IPS DF 4.7 (cell line): Measurements from ENCODE around the gene C3orf20.
"Not testable (repeated sequence)": the region's sequence is repeated elsewhere in the genome, so short reads cannot be mapped to it uniquely, and the experiment has no call there.

Experiments
- DNase-seq: peaks from one replicate; pipeline ENCODE4 v3.0.0-alpha.2; 2013; ENCODE audit warnings: low spot score; ENCODE audit errors: extremely low read depth

C3orf20 gene

DNA sequence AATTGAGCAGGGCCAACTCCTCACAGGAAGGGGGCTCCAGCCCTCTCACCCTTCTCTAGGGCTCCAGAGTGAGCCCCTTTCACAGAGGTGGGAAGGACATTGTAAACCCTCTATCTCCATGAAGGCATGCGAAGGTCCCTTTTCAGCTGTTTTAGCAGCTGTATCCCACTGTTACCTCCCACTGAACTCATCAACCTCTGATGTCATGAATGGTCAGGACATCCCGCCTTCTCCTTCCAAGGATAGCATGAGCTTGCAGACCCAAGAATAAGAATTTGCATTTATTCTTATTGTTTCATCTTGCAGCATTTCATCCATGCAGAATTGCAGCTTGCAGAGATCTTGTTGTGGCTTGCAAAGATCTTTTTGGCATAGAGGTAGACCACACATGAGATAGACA lies 119.5 kb downstream of the C3orf20 start:
- DNase-seq, result no peak

DNA sequence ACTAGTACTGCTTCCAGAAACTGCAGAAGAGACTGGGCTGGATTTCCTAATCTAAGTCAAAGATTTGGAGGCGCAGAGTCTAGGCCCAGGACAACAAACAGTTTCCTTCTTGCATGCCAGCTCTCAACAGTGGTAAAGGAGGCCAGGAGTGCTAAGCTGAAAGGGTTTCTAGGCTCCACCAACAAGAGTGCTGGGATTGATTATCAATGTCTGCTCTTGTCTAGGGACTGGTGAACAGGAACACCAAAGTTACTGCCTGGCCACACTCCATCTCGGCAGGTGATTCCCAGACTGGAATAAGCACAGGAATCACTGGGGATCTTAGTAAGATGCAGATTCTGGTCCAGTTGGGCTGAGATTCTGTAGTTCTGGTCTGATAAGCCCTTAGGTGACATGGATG lies 121.1 kb downstream of the C3orf20 start:
- DNase-seq, result no peak

DNA sequence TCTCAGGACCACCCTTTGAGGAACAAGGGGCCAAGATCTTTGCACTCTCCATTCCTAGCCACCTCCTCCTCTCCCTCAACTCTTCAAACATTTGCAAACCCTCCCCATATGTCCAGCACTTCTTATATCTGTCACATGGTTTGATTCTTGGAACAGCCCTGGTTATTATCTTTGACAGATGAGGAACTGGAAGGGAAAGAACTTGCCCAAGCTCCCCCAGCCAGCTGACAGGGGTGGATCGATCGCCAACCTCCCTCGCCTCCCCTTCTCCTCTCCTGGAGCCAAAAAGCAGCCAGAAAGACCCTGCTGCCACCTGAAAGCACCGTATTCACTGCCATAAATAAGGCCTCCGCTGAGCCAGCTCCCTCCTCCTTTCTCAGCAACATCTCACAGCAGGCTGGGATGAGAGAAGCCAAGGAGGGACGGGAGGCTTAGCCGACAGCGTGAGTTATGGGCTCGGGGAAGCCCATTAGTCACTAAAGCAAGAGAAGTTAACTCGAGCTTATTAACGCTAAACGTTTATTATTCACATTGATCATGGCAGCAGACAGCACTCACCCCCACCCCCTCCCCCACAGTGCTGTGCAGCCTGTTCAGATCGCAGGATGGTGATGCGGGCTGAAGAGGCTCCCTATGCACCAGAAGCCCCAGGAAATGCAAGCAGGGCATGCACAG lies 121.6 kb downstream of the C3orf20 start:
- DNase-seq, result no peak

DNA sequence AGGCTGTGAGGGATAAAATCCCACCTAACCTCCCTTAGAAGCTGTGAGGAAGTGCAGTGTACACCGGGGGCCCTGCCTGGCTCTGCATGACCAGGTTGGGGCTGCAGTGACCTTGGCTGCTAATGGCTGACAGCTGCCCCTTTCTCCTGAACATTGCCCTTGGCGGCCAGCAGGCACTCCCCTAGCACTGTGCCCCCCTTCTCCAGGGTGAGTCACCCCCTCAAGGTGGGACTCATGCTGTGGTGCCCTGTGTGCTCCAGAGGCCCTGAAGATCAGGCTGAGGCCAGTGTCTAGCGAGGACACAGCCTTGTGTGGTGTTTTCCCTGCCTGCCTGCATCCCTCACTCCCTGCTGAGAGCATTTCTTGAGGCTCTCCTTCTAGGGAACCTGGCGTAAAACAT lies 122.8 kb downstream of the C3orf20 start:
- DNase-seq, result no peak

DNA sequence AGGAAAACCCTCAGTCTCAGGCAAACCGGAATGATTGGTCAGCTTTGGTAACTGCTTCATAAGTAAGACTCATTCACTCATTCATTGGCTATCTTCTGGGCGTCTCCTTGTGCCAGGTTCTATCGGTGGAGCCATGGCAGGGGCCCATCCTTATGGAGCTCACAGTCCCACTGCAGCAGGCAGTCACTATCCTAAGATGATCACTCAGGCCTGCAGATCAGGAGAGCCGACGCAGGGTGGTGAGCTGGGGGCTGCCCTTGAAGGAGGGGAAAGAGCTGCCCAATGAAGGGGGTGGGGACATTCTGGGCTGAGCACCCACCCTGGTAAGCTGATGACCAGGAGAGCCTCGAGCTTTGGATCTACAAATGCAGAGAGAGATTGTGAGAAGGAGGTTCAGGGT lies 123.3 kb downstream of the C3orf20 start:
- no peak for DNase-seq

DNA sequence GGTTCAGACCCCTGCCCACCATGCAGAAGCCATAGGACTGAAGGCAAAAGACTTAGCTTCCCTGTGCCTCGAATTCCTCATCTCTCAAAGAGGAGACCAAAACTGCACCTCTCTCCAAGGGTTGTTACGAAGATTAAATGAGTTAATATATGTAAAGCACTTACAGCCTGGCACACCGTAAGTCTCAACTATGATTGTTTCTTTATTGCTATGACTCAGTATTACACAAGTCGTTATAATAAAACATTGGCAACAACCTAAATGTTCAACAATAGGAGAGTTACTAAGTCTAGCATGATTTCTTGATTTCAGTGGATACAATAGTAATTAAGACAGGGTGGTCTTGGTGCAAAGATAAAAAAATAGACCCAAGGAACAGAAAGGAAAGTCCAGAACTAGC lies 124.2 kb downstream of the C3orf20 start:
- no peak for DNase-seq

DNA sequence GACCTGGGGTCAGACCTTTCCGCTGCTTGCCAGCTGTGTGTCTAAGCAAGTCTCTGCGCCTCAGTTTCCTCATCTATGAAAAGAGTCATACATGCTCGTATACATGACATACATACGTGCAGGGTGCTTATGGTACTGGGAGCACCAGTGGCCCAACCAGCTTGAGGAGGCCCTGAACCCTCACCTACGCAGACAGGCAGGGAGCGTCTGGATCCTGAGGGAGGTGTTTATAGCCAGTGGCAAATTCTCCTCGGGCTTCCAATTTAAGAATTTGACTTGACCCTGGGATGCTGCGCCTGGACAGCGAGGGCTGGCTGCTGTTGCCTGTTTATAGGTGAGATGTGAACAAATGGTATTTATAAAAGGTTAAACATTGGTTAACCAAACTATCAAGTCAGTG lies 126.1 kb downstream of the C3orf20 start:
- no peak for DNase-seq

DNA sequence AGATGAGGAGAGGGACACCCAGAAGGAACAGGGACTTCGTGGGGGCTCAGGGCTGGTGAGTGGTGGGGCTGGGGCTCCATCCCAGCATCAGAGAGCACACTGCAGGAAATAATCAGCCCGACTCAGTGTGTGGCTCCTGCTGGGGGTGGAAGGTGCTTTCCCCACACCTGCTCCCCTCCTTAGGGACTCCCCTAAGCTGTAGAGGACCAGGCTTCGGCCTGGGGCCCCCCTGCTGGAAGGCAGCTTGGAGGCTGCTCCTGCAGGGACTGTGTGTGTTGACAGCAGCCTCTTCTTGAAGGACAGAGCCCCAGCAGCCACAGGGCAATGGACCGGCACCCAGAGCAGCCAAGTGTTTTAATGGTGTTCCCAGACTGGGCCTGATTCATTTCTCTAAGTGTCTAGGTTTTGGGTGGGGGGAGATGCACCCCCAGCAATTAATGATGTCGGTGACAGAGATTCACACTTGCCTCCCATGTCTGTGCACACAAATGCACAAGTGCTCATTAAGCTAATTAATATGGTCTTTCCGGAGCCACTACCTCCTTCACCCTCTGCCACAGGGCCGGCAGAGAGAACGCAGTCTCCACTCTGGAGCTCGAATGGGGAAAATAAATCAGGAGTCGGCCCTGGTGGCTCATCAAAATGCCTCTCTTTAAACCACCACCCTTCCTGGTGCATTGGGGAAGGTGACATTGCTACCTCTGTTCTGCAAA lies 126.9 kb downstream of the C3orf20 start:
- DNase-seq, result no peak

DNA sequence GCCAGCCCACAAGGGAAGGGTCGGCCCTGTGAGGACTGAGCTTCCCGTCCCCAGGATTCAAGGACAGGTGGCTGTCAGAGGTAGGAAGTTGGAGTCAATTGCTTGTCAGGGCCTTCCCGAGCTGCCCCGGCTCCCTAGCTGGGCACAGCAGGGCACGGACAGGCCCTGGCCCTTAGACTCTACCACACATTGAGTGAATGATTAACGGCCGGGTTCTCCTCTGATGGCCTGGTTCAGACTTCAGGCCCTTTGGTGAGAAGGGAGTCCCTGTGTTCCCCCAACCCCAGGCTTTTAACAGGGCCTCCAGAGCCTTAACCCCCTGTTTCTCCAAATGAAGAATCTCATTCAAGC lies 127.4 kb downstream of the C3orf20 start:
- DNase-seq, result no peak

DNA sequence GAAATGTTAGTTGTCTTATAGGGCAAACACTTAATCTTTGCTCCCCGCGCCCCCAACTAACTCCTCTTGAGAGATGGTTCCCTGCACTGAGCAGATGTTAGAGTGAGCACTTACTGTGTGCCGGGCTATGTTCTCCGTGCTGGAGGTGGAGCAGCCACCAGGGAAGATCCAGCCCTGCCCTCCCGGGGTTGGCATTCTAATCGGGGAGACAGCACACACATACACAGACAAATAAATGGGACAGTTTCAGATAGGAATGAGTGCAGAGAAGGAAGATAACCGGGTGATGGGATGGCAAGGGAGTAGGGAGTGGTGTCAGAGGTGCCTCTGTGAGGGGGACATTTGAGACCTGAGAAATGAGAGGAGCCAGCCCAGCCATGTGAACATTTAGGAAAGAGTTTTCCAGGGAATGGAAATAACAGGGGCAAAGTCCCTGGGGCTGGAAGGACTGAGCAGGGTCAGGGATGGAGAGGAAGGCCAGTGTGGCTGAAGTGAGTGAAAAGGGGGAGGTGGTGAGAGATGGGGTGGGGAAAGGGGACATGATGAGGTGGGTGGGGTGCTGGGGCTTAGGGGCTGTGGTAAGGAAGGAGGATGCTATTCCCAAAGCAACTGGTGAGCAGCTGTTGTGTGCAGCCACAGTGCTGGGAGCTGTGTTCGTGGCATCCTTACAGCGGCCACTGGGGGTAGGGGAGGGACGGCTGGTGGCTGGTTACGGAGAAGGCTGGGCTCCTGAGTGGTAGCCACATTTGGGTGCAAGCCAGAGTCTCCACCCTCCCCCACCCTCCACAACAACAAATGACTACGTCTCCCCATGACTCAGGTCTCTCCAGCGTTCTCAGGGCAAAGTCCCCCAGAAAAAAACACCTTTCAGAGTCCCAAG lies 128.4 kb downstream of the C3orf20 start:
- DNase-seq, result no peak

DNA sequence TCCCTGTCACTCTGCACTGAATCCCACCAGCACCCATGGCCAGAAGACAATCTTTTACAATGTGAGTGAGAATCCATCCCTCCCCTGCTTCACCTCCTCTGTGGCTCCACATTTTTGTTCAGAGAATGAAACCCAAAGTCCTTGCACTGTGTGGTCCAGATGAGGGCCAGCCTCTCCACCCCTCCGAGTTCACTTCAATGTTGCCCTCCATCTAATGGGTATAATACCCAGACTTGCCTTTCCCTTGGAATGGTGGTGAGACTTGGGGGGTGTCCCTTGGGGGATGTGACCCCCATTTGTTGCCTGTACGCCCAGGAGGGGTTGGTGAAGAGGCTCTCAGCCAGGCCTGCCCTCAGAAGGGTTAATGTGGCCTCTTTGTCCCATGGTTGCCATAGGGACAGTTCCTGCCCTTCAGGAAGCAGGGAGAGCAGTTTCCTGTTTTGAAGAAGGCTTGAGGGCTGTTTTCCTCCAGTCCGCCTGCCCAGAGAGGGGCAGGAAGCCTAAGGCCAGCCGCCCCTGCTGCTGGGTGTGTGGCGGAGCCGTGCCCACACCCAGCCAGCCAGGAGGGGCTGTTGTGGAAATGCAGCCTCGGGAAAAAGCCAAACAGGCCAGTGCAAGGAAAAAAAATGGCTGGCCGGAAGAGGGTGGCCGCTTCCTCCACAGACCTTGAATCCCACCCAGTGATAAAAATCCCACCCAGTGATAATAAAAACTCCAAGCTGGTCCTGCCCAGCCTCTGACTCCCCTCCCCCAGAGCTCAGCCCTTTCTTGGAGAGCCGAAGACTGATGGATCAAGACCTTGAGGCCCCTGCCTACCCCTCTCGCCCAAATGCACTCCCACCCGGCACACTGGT lies 129.3 kb downstream of the C3orf20 start:
- DNase-seq, result no peak

DNA sequence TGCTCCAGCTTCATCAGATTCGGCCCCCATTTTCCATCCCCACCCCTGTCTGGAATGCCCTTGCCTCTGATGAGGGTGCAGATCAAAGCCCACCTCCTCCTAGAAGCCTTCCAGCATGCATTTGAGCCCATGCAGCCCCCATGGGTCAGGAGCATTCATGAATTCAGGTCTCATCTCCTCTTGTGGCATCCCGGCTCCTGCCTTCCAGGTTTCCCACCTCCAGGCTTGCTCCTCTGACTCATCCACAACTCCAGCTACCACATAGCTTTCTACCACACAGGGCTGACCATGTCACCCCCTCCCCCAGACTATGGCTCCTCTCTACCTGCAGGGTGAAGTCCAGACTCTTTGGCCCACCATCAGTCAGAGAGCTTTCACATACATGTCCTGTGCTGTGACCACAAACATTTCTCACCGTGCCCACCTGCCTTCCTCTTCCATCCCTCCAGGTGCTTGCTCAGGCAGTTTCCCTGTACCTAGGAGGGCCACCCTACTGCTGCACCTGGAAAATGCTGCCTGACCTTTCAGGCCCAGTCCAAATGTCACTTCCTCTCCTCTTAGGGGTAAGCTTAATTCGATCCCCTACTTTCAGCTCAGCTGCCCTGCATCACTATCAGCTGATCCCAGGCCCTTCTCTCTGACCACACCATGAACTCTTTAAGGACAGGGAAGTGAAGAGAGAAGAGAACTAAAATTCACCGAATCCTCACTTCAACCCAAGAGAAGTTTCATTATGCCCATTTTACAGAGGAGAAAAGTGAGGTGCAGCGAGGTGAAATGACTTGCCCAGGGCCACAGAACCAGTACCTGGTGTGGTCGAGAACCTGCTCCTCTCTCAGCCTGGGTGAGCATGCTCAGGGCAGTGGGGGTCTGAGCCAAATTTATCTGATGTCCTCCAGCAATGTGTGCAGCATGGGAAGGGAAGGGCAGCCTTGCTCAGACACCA lies 130.2 kb downstream of the C3orf20 start:
- no peak for DNase-seq

DNA sequence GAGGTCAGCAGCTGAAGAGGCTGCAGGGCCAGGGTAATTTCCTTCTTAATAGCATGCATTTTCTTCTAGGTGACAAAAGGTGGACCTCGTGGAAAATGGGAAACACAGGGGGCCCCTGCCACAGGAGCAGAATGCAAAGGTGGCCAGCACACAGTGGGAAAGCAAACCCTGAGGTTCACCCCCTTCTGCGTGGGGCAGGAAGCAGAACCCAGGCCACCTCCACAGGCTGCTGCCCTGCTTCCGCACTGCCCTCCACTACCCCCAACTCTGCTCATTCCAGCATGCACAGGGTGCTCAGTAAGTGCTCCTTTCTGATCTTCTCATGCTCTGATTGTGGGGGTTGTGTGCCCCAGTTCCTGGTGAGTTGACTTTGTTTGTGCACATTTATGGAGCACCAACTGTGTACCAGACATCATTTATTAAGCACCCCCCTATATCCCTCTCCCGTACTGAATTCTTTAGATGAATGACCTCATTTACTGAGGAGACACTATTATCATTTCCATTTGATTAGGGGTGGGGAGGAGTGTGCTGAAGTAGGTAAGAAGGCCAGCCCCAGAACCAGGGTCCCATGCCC lies 131.1 kb downstream of the C3orf20 start:
- DNase-seq, result no peak

DNA sequence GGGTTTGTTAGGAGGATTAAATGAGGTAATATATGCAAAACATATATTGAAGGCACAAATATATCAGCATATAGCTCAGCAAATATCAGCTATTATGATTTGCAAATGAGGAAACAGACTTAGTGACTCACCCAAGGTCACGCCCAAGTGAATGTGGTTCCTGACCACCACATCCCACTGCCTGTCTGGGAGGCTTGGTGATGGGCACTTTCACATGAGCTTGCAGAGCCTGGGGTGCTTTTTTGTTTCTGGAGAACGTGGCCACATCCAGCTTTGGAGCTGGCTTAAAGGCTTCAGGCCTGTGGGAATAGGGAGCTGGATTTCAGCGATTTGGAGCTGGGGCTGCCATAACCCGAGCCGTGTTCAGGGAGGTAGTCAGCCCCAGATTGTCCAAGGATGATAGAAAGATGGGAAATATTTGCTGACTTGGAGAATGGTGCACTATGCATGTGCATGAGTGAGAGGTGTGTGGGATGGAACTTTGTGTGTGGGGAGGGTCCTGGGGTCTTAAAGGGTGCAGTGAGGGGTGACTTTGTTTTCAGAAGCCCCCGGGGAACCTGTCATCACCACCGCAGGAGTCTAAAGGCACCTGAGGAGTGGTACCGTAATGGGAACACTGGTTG lies 131.8 kb downstream of the C3orf20 start:
- no peak for DNase-seq

DNA sequence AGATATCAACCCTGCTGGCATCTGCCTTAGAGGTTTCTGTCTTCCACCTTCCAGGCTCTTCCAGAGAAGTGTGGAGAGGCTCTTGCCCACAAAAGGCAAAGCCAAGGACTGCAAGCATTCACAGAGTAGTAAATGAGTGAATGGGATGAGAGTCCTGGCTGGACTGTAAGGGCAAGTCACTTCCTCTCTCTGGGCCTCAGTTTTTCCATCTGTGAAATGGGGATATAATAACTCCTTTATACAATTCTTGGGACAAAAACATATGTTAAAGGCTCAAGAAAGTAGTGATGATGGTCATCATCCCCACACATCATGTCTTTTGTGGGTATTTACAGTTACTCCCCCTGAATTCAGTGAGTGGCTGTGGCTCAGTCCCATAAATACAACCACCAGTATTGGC lies 133.1 kb downstream of the C3orf20 start:
- DNase-seq, result no peak

DNA sequence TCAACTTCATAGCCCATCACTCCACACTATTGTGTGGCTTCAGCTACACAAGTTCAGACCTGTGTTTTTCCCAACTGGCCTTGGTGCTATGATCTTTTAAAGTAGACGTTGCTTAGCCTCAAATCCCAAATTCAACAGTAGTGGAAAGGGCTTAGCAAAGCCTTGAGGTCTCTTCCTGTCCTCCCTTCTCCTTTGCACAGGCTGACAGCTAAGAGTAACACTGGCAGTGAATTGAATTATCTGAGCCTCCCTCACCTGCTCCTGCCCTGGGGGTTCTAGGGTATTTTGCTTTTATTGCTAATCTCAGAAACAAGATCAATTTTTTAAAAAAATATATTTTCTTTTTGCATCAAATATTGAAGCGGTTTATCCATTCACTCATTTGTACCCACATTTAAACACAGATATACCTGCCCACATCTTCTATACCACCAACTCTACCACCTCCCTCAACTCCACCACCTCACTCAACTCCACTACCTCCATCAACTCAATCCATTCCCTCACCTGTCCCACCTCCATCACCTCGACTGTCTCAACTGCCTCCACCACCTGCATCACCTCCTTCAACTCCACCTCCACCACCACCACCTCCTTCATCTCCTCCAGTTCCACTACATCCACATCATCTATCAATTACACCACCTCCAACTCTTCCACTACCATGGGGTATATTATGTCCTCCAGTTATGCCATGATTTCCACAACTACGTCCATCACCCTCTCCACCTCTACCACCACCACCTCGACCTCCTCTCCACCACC lies 133.7 kb downstream of the C3orf20 start:
- DNase-seq, result no peak

DNA sequence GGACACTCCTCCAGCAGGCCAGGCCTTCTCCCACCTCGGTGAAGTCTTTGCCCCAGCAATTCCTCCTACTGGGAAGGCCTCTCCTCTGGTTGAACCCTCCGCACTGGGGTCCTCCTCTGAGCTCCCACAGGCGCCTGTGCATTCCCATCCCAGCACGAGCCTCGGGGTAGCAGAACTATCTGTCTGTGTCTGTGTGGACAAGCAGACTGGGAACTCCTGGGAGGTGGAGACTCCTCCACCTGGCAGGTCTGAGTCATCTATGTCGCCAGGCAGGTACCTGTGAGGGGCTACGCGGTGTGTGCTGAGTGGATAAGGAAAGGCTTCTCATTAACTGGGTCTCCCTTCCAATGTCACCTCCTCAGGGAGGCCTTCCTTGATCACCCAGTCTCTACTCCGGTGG lies 134.7 kb downstream of the C3orf20 start:
- not testable (repeated sequence) for DNase-seq

DNA sequence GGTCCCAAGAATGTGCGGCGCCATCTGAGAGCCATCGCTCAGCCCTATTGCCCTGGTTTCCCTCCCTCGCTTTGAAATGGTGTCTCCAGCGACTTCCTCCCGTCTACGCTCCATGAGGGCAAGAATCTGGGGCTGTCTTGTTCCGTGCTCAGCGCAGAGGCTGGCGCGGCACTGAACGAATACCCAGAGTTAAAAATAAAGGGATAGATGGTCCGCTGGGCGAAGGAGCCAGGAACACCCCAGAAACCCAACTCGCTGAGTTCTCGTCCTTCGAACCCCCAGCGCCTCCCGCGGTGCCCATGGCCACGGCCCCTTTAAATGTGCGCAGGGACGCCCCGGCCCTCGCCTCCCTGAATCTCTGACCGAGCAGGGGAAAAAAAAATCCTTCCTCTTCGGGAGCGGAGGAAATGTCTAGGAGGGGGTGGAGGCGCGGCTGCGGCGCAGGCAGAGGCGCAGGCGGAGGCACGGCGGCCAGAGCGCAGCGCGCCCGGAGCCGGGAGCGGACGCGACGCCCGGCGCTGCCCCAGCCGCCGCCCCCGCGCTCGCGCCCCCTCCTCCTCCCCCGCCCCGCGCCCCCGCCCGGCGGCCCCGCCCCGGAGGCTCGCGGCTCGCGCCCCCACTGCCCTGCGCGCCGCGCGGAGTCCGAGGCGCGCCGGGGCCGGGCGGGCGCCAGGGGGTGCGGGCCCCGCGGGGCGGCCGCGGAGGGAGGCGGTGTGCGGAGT lies 135.3 kb downstream of the C3orf20 start:
- DNase-seq, result no peak
